Epithelial cell of proximal tubule (primary cell): Measurements from ENCODE around the gene TSPAN3. TPM values are rescaled to one million over a fixed set of nuclear protein-coding genes. Genes with fewer than 3 reads are reported as not detected.

Source experiments
- DNase-seq: peaks from one replicate; pipeline ENCODE4 v3.0.0-alpha.2; 2011; ENCODE audit warnings: low read depth
- H3K4me3 ChIP-seq: 2 replicates; pipeline ENCODE4 v1.5.1; 2011; ENCODE audit warnings: low read depth, mild to moderate bottlenecking, low read length
- total RNA-seq: library from RNA; depleted of rRNA; stranded (reverse); fragments of >200 nt; gene quantifications from 2 replicates; pipeline ENCODE4 v1.2.3, GENCODE V29; 2015
- TF ChIP-seq, protein P1 (sequence below): conservative IDR thresholded peaks from 2 replicates; pipeline ENCODE4 v1.5.1; 2012; ENCODE audit warnings: low read depth, mild to moderate bottlenecking, low read length

Gene TSPAN3
- total RNA-seq, 1 donor from 2014 or later = 252 TPM

- H3K4me3 ChIP-seq = no peak overlapping the region
- no peak for DNase-seq
- TF ChIP-seq, protein P1, sequence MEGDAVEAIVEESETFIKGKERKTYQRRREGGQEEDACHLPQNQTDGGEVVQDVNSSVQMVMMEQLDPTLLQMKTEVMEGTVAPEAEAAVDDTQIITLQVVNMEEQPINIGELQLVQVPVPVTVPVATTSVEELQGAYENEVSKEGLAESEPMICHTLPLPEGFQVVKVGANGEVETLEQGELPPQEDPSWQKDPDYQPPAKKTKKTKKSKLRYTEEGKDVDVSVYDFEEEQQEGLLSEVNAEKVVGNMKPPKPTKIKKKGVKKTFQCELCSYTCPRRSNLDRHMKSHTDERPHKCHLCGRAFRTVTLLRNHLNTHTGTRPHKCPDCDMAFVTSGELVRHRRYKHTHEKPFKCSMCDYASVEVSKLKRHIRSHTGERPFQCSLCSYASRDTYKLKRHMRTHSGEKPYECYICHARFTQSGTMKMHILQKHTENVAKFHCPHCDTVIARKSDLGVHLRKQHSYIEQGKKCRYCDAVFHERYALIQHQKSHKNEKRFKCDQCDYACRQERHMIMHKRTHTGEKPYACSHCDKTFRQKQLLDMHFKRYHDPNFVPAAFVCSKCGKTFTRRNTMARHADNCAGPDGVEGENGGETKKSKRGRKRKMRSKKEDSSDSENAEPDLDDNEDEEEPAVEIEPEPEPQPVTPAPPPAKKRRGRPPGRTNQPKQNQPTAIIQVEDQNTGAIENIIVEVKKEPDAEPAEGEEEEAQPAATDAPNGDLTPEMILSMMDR = no peak
These were observed 24.1 kb downstream of the TSPAN3 start for GRCh38 chr15:77046704-77047412.

DNA sequence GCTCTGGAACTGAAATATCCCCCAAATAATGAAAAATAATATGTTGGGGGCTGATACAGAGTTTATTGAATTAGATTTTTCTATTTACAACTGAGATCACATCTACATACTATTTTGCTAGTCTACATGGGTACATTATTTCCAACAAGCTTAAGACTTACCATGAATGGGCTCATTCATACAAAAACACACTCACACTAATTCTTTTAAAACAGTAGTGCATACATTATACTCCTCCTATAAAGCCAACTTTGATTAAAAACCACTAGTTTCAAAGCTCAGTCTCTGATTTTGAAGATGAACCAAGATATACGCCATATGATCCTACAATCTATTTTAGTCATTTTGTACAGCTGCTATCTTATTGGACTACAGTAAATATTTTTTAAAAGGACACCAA is 24.9 kb downstream of the TSPAN3 start:
- TF ChIP-seq, protein P1 = no peak
- DNase-seq = no peak
- H3K4me3 ChIP-seq = no peak overlapping the region

- TF ChIP-seq, protein P1 = no peak
- no peak overlapping the region for H3K4me3 ChIP-seq
- DNase-seq = no peak
These were observed 26.5 kb downstream of the TSPAN3 start for GRCh38 chr15:77044228-77045042.

DNA sequence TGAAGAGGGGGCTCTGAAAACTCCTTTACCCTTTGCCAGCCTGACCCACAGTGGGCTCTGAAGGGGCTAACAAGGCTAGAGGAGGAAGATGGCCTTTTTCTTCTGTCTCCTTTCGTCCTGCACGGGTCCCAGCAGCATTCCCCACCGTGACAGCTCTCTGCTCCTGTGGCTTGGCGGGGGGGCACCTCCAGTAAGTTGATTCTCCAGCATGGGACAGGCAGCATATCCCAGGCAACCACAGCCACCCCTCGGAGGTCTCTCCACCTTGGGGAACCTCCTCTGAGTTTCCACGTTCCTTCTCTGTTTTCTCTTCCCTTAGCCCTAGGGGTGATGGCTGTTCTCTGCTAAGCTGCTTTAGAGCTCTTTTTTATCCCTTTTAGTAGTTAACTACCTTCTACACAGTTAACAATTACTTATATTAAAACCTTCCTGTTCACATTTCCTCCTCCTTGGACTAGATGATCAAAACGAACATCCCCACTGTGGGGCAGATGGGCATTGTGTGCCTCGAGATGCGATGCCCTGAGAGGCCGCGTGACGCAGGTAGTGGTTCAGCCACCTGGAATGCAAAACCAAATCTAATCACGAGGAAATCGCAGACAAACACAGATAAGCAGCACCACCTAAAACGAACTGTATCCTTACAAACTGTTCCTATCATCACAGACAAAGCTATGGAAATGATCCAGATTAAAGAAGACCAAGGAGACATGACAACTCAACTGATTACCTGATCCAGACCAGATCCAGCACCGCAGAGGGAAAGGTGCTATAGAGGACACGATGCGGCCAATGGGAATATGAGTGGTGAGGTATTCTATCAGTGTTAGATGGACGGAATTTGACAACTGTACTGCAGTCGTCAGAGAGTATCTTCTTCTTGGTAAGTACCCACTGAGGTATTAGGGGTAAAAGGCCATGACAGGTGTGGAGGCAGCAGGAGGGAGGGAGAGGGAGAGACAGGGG is 27.7 kb downstream of the TSPAN3 start:
- H3K4me3 ChIP-seq = no peak overlapping the region
- no peak for DNase-seq
- TF ChIP-seq, protein P1 = no peak

GRCh38 chr15:77042245-77042919 is 28.5 kb downstream of the TSPAN3 start:
- DNase-seq = no peak
- TF ChIP-seq, protein P1 = no peak
- H3K4me3 ChIP-seq = no peak overlapping the region

DNA sequence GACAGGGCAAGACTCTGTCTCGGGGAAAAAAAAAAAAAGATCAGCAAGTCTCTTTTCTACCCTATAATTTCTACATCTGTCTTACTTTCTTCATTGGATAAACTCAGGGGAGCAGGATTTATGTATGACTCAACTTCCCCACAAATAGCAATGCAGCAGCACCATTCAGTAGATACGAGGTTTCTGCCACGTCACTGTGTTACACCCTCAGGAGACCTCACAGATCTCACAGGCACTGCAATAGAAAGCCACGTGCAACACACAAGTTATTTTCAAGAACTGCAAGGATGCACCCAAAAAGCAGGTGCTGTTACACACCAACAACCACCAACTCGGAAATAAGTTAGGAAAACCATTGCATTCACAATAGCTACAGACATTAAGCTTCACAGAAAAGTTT is 30.2 kb downstream of the TSPAN3 start:
- no peak overlapping the region for H3K4me3 ChIP-seq
- TF ChIP-seq, protein P1 = no peak
- no peak for DNase-seq
